Hypothalamus (tissue), 51 donors: ENCODE data around the gene CENPE.

ENCODE experiments used
- DNase-seq, 51 donors: peaks; one replicate each; lab custom pipeline; 2025; lab: John Stamatoyannopoulos, UW

Gene CENPE

GRCh38 chr4:103076747-103077347 lies 121.3 kb downstream of the CENPE start, which contains the start of gene SLC9B2:
Gene SLC9B2, minus strand, starts transcription at chr4:103076761. Its CDS starts 9,211 bp downstream, at chr4:103067550.
- peak in 2 of 51 donors; percentile 46 to 64 for DNase-seq

GRCh38 chr4:103075894-103076746 lies 122.0 kb downstream of the CENPE start:
- DNase-seq, result peak in 50 of 51 donors; percentile 15 to 83 (median 58)

GRCh38 chr4:103075435-103075893 lies 122.7 kb downstream of the CENPE start:
- peak in 1 of 51 donors; percentile 55 for DNase-seq

- DNase-seq, result no peak
Measured at GRCh38 chr4:103074744-103075434, 123.3 kb downstream of the CENPE start.

DNA sequence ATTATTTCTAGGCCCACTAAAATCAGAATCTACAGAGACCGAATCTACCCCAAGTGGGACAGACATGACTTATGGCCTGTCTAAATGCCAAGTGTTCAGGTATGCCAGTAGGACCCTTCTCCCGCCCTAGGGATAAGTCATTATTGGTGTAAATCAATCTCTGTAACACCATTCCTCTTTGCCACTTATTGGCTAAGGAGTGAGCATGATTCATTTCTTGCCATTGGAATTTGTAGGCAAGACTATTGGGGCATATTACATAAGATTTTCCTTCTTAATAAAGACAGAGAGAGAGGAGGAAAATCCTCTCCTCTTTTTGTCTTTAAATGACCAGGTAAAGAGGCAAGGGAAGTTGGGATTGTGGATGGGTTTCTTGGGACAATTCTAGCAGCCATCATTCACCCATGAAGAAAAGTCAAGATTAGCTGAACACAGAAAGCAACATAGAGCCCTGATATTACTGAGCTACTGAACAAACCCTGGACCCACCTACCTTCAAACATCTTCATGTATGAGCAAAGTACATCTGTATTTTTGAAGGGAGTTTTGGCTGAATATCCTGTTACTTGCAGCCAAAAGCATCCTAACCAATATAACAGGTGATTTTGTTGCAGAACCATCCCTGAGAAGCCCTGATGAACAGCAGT lies 124.2 kb downstream of the CENPE start:
- no peak for DNase-seq

DNA sequence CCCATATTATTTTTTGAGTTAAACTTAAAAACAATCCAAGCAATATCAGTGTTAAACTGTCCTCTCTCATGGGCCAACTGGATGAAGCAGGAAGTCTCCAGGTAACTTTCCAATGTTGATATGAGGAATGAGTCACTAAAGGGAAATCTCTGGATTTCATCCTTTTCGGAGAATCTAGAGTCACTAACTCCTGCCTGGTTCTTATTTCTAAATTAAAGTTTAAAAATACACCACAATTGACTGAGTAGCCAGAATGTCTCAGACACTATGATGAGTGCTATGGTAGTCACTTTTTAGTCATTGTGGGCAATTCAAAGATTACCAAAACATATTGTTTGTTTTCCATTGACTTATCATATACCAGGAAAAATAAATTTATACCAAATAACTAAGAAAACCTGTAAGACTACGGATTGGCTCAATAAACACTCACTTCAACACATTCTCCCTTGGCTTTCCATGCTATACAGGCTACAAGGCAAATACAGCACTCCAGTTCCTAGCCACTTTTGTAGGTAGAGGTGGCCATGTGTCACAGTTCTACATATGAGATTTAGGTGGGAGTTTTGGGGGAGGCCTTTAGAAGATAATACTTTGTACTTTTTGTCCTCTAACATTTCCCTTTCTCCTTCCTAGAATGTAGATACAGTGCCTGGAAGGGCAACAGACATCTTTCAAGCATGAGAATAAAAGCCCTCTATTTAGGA lies 130.1 kb downstream of the CENPE start:
- DNase-seq, result no peak

- no peak for DNase-seq
Measured at GRCh38 chr4:103060453-103061148, 137.5 kb downstream of the CENPE start.
